MCF 10A (cell line): ENCODE measurements around the gene LY6G5C. TPM values are rescaled to one million over a fixed set of nuclear protein-coding genes. Genes with fewer than 3 reads are reported as not detected.

Source experiments
- BruUV-seq: library from RNA; stranded (reverse); fragments of 400-500 nt; replicated peaks from 2 replicates; lab custom pipeline; 2021; lab: Mats Ljungman, UMichigan
- CTCF ChIA-PET: fragments of 300-600 bp; sonication (Branson Sonifier 250); formaldehyde crosslinking; extraction: SDS; loops from one replicate; lab custom pipeline; 2021; ENCODE audit warnings: antibody characterized with exemption, inconsistent platforms; lab: Yijun Ruan, JAX
- POLR2A ChIA-PET: fragments of 300-600, 350-650 bp; sonication (Branson Sonifier 250); formaldehyde crosslinking; extraction: SDS; loops from one replicate; lab custom pipeline; 2020; ENCODE audit warnings: antibody characterized with exemption, inconsistent platforms; lab: Yijun Ruan, JAX
- DNase-seq: peaks from one replicate; pipeline ENCODE4 v3.0.0-alpha.2; 2018; ENCODE audit not compliant: unreplicated experiment
- H3K27ac Mint-ChIP-seq: one replicate; pipeline ENCODE4 v1.8.0; 2022; ENCODE audit warnings: mild to moderate bottlenecking, low read depth, mixed read lengths; ENCODE audit not compliant: unreplicated experiment
- H3K27me3 Mint-ChIP-seq: one replicate; pipeline ENCODE4 v1.8.0; 2022; ENCODE audit warnings: mixed read lengths; ENCODE audit not compliant: insufficient read depth, unreplicated experiment
- H3K36me3 Mint-ChIP-seq: one replicate; pipeline ENCODE4 v1.8.0; 2022; ENCODE audit warnings: mild to moderate bottlenecking, moderate library complexity, mixed read lengths; ENCODE audit not compliant: insufficient read depth, unreplicated experiment
- H3K4me1 Mint-ChIP-seq: one replicate; pipeline ENCODE4 v1.8.0; 2022; ENCODE audit warnings: mixed read lengths; ENCODE audit not compliant: insufficient read depth, unreplicated experiment
- H3K4me3 Mint-ChIP-seq: one replicate; pipeline ENCODE4 v1.8.0; 2022; ENCODE audit warnings: mild to moderate bottlenecking, moderate library complexity, mixed read lengths; ENCODE audit not compliant: unreplicated experiment
- H3K9me3 Mint-ChIP-seq: one replicate; pipeline ENCODE4 v1.8.0; 2022; ENCODE audit warnings: mixed read lengths; ENCODE audit not compliant: unreplicated experiment
- intact Hi-C: fragments of 100-400 bp; cut with micrococcal nuclease; formaldehyde crosslinking; loops from 2 replicates; pipeline ENCODE4 v1.14.1; 2022
- total RNA-seq: library from RNA; stranded (reverse); gene quantifications from 2 replicates; pipeline ENCODE4 v1.2.3, GENCODE V29; 2022
- TF ChIP-seq, protein P1 (sequence below): fragments of 200-600 bp; IDR thresholded peaks from one replicate; pipeline ENCODE4 v1.8.0; 2022; ENCODE audit warnings: antibody characterized with exemption, mild to moderate bottlenecking; ENCODE audit not compliant: unreplicated experiment

Gene LY6G5C
- total RNA-seq, 1 experiment from 2014 or later, result 1.4 TPM

DNA sequence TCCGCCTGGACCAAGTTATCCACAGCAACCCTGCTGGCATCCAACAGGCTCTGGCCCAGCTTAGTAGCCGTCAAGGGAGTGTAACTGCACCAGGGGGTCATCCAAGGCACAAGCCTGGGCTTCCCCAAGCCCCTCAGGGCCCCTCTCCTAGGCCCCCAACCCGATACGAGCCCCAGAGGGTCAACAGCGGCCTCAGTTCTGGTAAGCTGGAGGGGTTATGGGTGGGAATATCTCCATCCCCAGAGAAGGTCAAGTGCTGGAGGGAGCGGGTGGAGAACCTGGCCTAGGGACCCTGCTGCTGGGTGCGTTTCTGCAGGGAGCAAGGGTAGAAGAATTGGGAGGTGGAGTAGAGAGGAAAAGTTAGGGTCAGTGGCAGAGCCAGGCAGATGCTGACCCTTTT is 47.4 kb downstream of the LY6G5C start:
- Mint-ChIP-seq H3K27ac (no peak overlapping the region), H3K9me3 (no peaks in the 10 kb centered on the region), H3K4me3 (no peak overlapping the region), H3K36me3 (peaks cover 97% of the 10 kb centered on the region), H3K4me1 (no peaks in the 10 kb centered on the region), H3K27me3 (no peaks in the 10 kb centered on the region)
- BruUV-seq, result no TSS peak
- CTCF ChIA-PET, result interaction anchor here (0.6 to 1.0 kb wide), 3 partner anchors 35 to 66 kb away, joined by 3 read pairs; no protein-coding TSS in a partner anchor
- TF ChIP-seq, protein P1, sequence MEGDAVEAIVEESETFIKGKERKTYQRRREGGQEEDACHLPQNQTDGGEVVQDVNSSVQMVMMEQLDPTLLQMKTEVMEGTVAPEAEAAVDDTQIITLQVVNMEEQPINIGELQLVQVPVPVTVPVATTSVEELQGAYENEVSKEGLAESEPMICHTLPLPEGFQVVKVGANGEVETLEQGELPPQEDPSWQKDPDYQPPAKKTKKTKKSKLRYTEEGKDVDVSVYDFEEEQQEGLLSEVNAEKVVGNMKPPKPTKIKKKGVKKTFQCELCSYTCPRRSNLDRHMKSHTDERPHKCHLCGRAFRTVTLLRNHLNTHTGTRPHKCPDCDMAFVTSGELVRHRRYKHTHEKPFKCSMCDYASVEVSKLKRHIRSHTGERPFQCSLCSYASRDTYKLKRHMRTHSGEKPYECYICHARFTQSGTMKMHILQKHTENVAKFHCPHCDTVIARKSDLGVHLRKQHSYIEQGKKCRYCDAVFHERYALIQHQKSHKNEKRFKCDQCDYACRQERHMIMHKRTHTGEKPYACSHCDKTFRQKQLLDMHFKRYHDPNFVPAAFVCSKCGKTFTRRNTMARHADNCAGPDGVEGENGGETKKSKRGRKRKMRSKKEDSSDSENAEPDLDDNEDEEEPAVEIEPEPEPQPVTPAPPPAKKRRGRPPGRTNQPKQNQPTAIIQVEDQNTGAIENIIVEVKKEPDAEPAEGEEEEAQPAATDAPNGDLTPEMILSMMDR, result no peak
- no peak for DNase-seq
- intact Hi-C loops, result no loop called here
- POLR2A ChIA-PET, result interaction anchor here (1.0 to 3.0 kb wide), 3 partner anchors 11 to 20 kb away, joined by 3 to 10 read pairs (median 7); partner anchors contain the start of gene BAG6

DNA sequence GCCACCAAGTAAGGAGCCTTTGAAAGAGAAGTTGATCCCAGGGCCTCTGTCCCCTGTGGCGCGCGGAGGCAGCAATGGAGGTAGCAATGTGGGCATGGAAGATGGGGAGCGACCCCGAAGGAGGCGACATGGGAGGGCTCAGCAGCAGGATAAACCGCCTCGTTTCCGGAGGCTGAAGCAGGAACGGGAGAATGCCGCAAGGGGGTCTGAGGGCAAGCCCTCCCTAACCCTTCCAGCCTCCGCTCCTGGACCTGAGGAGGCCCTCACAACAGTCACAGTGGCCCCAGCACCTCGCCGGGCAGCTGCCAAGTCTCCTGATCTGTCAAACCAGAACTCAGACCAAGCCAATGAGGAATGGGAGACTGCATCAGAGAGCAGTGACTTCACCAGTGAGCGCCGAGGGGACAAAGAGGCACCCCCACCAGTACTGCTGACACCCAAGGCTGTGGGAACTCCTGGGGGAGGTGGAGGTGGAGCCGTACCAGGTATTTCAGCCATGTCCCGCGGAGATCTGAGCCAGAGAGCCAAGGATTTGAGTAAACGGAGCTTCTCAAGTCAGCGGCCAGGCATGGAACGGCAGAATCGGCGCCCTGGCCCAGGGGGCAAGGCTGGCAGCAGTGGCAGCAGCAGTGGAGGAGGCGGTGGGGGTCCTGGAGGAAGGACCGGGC is 48.5 kb downstream of the LY6G5C start:
- CTCF ChIA-PET, result interaction anchor here (0.6 kb wide), 1 partner anchor 34 kb away, joined by 3 read pairs; no protein-coding TSS in a partner anchor
- Mint-ChIP-seq H3K36me3 (peaks cover 99% of the 10 kb centered on the region), H3K27ac (no peak overlapping the region), H3K9me3 (no peaks in the 10 kb centered on the region), H3K4me3 (no peak overlapping the region), H3K27me3 (no peaks in the 10 kb centered on the region), H3K4me1 (no peaks in the 10 kb centered on the region)
- intact Hi-C loops, result no loop called here
- POLR2A ChIA-PET, result interaction anchor here (1.1 to 3.0 kb wide), 2 partner anchors 10 to 20 kb away, joined by 7 to 10 read pairs; partner anchors contain the start of gene BAG6
- TF ChIP-seq, protein P1, result no peak
- DNase-seq, result no peak
- no TSS peak for BruUV-seq

DNA sequence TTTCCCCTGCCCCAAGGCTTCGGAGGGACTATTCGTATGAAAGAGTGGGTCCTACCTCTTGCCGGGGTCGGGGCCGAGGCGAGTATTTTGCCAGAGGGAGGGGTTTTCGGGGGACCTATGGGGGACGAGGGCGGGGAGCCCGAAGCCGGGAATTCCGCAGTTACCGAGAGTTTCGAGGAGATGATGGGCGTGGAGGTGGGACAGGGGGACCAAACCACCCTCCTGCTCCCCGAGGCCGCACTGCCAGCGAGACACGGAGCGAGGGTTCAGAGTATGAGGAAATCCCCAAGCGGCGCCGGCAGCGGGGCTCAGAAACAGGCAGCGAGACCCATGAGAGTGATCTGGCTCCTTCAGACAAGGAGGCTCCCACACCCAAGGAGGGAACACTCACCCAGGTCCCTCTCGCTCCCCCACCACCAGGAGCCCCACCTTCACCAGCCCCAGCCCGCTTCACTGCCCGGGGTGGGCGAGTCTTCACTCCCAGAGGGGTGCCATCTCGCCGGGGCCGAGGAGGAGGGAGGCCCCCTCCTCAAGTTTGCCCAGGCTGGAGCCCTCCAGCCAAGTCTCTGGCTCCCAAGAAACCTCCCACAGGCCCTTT is 49.1 kb downstream of the LY6G5C start:
- BruUV-seq, result no TSS peak
- H3K36me3 Mint-ChIP-seq, result peaks cover 100% of the 10 kb centered on the region
- TF ChIP-seq, protein P1, result no peak
- no peaks in the 10 kb centered on the region for H3K4me1 Mint-ChIP-seq
- CTCF ChIA-PET, result interaction anchor here (0.8 kb wide), 1 partner anchor 466 kb away, joined by 4 read pairs; no protein-coding TSS in a partner anchor
- intact Hi-C loops, result no loop called here
- no peaks in the 10 kb centered on the region for H3K9me3 Mint-ChIP-seq
- H3K27me3 Mint-ChIP-seq, result no peaks in the 10 kb centered on the region
- POLR2A ChIA-PET, result no interaction called here
- no peak for DNase-seq
- H3K27ac Mint-ChIP-seq, result peak overlapping the region; percentile 12
- no peak overlapping the region for H3K4me3 Mint-ChIP-seq

DNA sequence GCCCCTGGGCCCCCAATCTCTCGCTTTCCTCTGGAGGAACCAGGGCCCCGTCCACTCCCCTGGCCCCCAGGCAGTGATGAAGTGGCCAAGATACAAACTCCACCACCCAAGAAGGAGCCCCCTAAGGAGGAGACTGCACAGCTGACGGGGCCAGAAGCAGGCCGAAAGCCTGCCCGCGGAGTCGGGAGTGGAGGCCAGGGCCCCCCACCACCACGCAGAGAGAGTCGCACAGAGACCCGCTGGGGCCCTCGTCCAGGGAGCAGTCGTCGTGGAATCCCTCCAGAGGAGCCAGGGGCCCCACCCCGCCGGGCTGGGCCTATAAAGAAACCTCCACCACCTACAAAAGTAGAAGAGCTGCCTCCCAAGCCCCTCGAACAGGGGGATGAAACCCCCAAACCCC is 49.7 kb downstream of the LY6G5C start:
- CTCF ChIA-PET, result interaction anchor here (0.8 kb wide), 1 partner anchor 467 kb away, joined by 4 read pairs; no protein-coding TSS in a partner anchor
- no peaks in the 10 kb centered on the region for H3K27me3 Mint-ChIP-seq
- TF ChIP-seq, protein P1, result no peak
- no peak overlapping the region for H3K27ac Mint-ChIP-seq
- H3K4me3 Mint-ChIP-seq, result no peak overlapping the region
- intact Hi-C loops, result no loop called here
- POLR2A ChIA-PET, result no interaction called here
- DNase-seq, result no peak
- TSS peak; percentile 19 for BruUV-seq
- H3K4me1 Mint-ChIP-seq, result no peaks in the 10 kb centered on the region
- no peaks in the 10 kb centered on the region for H3K9me3 Mint-ChIP-seq
- H3K36me3 Mint-ChIP-seq, result peaks cover 100% of the 10 kb centered on the region
